Fibroblast of mammary gland (primary cell): ENCODE data around the gene CCNI2.
A peak's percentile ranks its signal among the peaks of the same experiment; 100 is the strongest.

Experiments used
- DNase-seq: peaks from one replicate; pipeline ENCODE4 v3.0.0-alpha.2; 2010; ENCODE audit warnings: low read depth
- H3K4me3 ChIP-seq: 2 replicates; pipeline ENCODE4 v1.5.1; 2011; ENCODE audit warnings: low read depth, mild to moderate bottlenecking, low read length, moderate library complexity; ENCODE audit not compliant: control insufficient read depth
- CTCF ChIP-seq: conservative IDR thresholded peaks from 2 replicates; pipeline ENCODE4 v1.5.1; 2011; ENCODE audit warnings: low read depth, low read length, inconsistent platforms; ENCODE audit not compliant: control insufficient read depth, insufficient read depth

CCNI2 gene

GRCh38 chr5:132749506-132749905 lies 2.3 kb downstream of the CCNI2 start:
- TF ChIP-seq CTCF, result no peak
- DNase-seq, result no peak
- H3K4me3 ChIP-seq, result no peak overlapping the region

- no peak for TF ChIP-seq CTCF
- DNase-seq, result no peak
- no peak overlapping the region for H3K4me3 ChIP-seq
These were observed 3.4 kb downstream of the CCNI2 start for GRCh38 chr5:132750471-132751230.

- DNase-seq, result peak; percentile 95
- no peak overlapping the region for H3K4me3 ChIP-seq
- no peak for TF ChIP-seq CTCF
These were observed 4.2 kb downstream of the CCNI2 start for GRCh38 chr5:132751444-132751843.

GRCh38 chr5:132751971-132752580 lies 4.8 kb downstream of the CCNI2 start:
- DNase-seq, result no peak
- no peak overlapping the region for H3K4me3 ChIP-seq
- no peak for TF ChIP-seq CTCF

- no peak for DNase-seq
- H3K4me3 ChIP-seq, result no peak overlapping the region
- no peak for TF ChIP-seq CTCF
These were observed 5.4 kb downstream of the CCNI2 start for GRCh38 chr5:132752581-132753125.

GRCh38 chr5:132753135-132753987 lies 6.1 kb downstream of the CCNI2 start:
- DNase-seq, result no peak
- no peak overlapping the region for H3K4me3 ChIP-seq
- peak; percentile 3 for TF ChIP-seq CTCF
